WTC11 (cell line): ENCODE measurements around the gene FAM181A. TPM values are rescaled to one million over a fixed set of nuclear protein-coding genes. Genes with fewer than 3 reads are reported as not detected.
A peak's percentile ranks its signal among the peaks of the same experiment; 100 is the strongest.

Experiments
- ATAC-seq: fragments of 200-7000 bp; cut with Tn5 transposase; 2 replicates; pipeline ENCODE4 v1.10.0; 2021; ENCODE audit warnings: mild to moderate bottlenecking, moderate library complexity
- CTCF ChIA-PET: fragments of 300-600 bp; sonication (Branson Sonifier 250); formaldehyde crosslinking; loops from one replicate; lab custom pipeline; 2021; ENCODE audit warnings: antibody characterized with exemption; lab: Charles Lee
- POLR2A ChIA-PET: fragments of 350-600 bp; sonication (Branson Sonifier 250); formaldehyde crosslinking; loops from one replicate; lab custom pipeline; 2021; ENCODE audit warnings: antibody characterized with exemption; lab: Charles Lee
- DNase-seq: peaks from one replicate; pipeline ENCODE4 v3.0.0; 2021; ENCODE audit warnings: low spot score
- H3K27ac Mint-ChIP-seq: 2 replicates; pipeline ENCODE4 v1.8.0; 2021; ENCODE audit warnings: mixed read lengths
- H3K27me3 Mint-ChIP-seq: 2 replicates; pipeline ENCODE4 v1.8.0; 2021; ENCODE audit warnings: low read depth, mild to moderate bottlenecking, moderate library complexity, mixed read lengths
- H3K36me3 Mint-ChIP-seq: 2 replicates; pipeline ENCODE4 v1.8.0; 2021; ENCODE audit warnings: mixed read lengths
- H3K4me1 Mint-ChIP-seq: 2 replicates; pipeline ENCODE4 v1.8.0; 2022; ENCODE audit warnings: mixed read lengths
- H3K4me3 Mint-ChIP-seq: 2 replicates; pipeline ENCODE4 v1.8.0; 2021; ENCODE audit warnings: mild to moderate bottlenecking, moderate library complexity, mixed read lengths
- H3K9me3 Mint-ChIP-seq: 2 replicates; pipeline ENCODE4 v1.8.0; 2021; ENCODE audit warnings: mixed read lengths
- ATF2 ChIP-seq: sonication (generic); formaldehyde crosslinking; IDR thresholded peaks from 2 replicates; pipeline ENCODE4 v1.8.1; 2022; ENCODE audit warnings: low read depth, missing genetic modification reagents, borderline replicate concordance
- ATF3 ChIP-seq: sonication (generic); formaldehyde crosslinking; conservative IDR thresholded peaks from 2 replicates; pipeline ENCODE4 v1.8.1; 2022; ENCODE audit warnings: mild to moderate bottlenecking, missing genetic modification reagents
- CBFB ChIP-seq: sonication (generic); formaldehyde crosslinking; IDR thresholded peaks from 2 replicates; pipeline ENCODE4 v1.8.1; 2022; ENCODE audit warnings: mild to moderate bottlenecking, low read depth, missing genetic modification reagents
- CTCF ChIP-seq: fragments of 200-600 bp; IDR thresholded peaks from 2 replicates; pipeline ENCODE4 v1.8.0; 2022; ENCODE audit warnings: antibody characterized with exemption
- E2F1 ChIP-seq: sonication (generic); formaldehyde crosslinking; IDR thresholded peaks from 2 replicates; pipeline ENCODE4 v1.8.0; 2022; ENCODE audit warnings: mild to moderate bottlenecking, missing genetic modification reagents
- ETV6 ChIP-seq: sonication (generic); formaldehyde crosslinking; IDR thresholded peaks from 2 replicates; pipeline ENCODE4 v1.8.1; 2022; ENCODE audit warnings: mild to moderate bottlenecking, missing genetic modification reagents
- FOXP1 ChIP-seq: sonication (generic); formaldehyde crosslinking; IDR thresholded peaks from 2 replicates; pipeline ENCODE4 v1.8.0; 2022; ENCODE audit warnings: missing genetic modification reagents, mild to moderate bottlenecking, moderate library complexity, borderline replicate concordance
- GRHL2 ChIP-seq: fragments of 250-450 bp; sonication (Bioruptor Pico); IDR thresholded peaks from 2 replicates; pipeline ENCODE4 v1.8.0; 2022; ENCODE audit warnings: mild to moderate bottlenecking, moderate library complexity; ENCODE audit not compliant: insufficient replicate concordance, severe bottlenecking
- HMGXB4 ChIP-seq: sonication (generic); formaldehyde crosslinking; IDR thresholded peaks from 2 replicates; pipeline ENCODE4 v1.8.1; 2023; ENCODE audit warnings: mild to moderate bottlenecking, moderate library complexity, missing genetic modification reagents
- IRF2 ChIP-seq: sonication (generic); formaldehyde crosslinking; IDR thresholded peaks from 2 replicates; pipeline ENCODE4 v1.8.0; 2022; ENCODE audit warnings: low read depth, missing genetic modification reagents, borderline replicate concordance
- NFYB ChIP-seq: sonication (generic); formaldehyde crosslinking; conservative IDR thresholded peaks from 2 replicates; pipeline ENCODE4 v1.8.0; 2022; ENCODE audit warnings: low read depth, missing genetic modification reagents
- NR2C2 ChIP-seq: sonication (generic); formaldehyde crosslinking; IDR thresholded peaks from 2 replicates; pipeline ENCODE4 v1.8.0; 2022; ENCODE audit warnings: mild to moderate bottlenecking, missing genetic modification reagents
- PRRX2 ChIP-seq: fragments of 250-450 bp; sonication (Bioruptor Pico); IDR thresholded peaks from 2 replicates; pipeline ENCODE4 v1.8.0; 2021; ENCODE audit warnings: mild to moderate bottlenecking
- SMAD4 ChIP-seq: sonication (generic); formaldehyde crosslinking; IDR thresholded peaks from 2 replicates; pipeline ENCODE4 v1.8.0; 2022; ENCODE audit warnings: mild to moderate bottlenecking, missing genetic modification reagents
- ZBTB21 ChIP-seq: sonication (generic); formaldehyde crosslinking; IDR thresholded peaks from 2 replicates; pipeline ENCODE4 v1.8.1; 2023; ENCODE audit warnings: mild to moderate bottlenecking, missing genetic modification reagents, borderline replicate concordance
- ZNF219 ChIP-seq: sonication (generic); formaldehyde crosslinking; IDR thresholded peaks from 2 replicates; pipeline ENCODE4 v1.8.0; 2023; ENCODE audit warnings: missing genetic modification reagents, mild to moderate bottlenecking, borderline replicate concordance
- ZNF423 ChIP-seq: fragments of 250-450 bp; sonication (Bioruptor Pico); IDR thresholded peaks from 2 replicates; pipeline ENCODE4 v2.1.2; 2022; ENCODE audit warnings: mild to moderate bottlenecking, moderate library complexity
- ZNF532 ChIP-seq: fragments of 250-450 bp; sonication (Bioruptor Pico); IDR thresholded peaks from 2 replicates; pipeline ENCODE4 v1.9.0; 2021; ENCODE audit warnings: mild to moderate bottlenecking, borderline replicate concordance
- total RNA-seq: library from RNA; stranded (reverse); gene quantifications from 3 replicates; pipeline ENCODE4 v1.2.3, GENCODE V29; 2021

The FAM181A gene
- total RNA-seq, 1 experiment from 2014 or later: not detected

- ATAC-seq (no peak), DNase-seq (no peak)
- Mint-ChIP-seq H3K27me3 (peaks cover 27% of the 10 kb centered on the region), H3K4me3 (no peak overlapping the region), H3K36me3 (no peaks in the 10 kb centered on the region), H3K27ac (no peak overlapping the region), H3K4me1 (peaks cover 2% of the 10 kb centered on the region), H3K9me3 (no peaks in the 10 kb centered on the region)
- TF ChIP-seq ATF3: no peak
- TF ChIP-seq ZNF219 (CRISPR knock-in tag): no peak
- TF ChIP-seq NR2C2: no peak
- TF ChIP-seq ZBTB21 (CRISPR knock-in tag): no peak
- no peak for TF ChIP-seq FOXP1
- TF ChIP-seq PRRX2 (CRISPR knock-in tag): no peak
- TF ChIP-seq ZNF532: no peak
- no peak for TF ChIP-seq CBFB (CRISPR knock-in tag)
- TF ChIP-seq SMAD4 (CRISPR knock-in tag): no peak
- no peak for TF ChIP-seq HMGXB4 (CRISPR knock-in tag)
- no peak for TF ChIP-seq E2F1 (CRISPR knock-in tag)
- no peak for TF ChIP-seq ATF2
- no peak for TF ChIP-seq ETV6 (CRISPR knock-in tag)
- no peak for TF ChIP-seq IRF2 (CRISPR knock-in tag)
- TF ChIP-seq NFYB: no peak
- no peak for TF ChIP-seq GRHL2 (CRISPR knock-in tag)
- ChIA-PET POLR2A (no interaction called here), CTCF (interaction anchor here (0.6 to 7.1 kb wide), 9 partner anchors 11 to 1112 kb away, joined by 3 to 230 read pairs (median 8); partner anchors contain the start of gene CCDC197)
Observed at GRCh38 chr14:93935213-93935612, 8.1 kb downstream of the FAM181A start.

GRCh38 chr14:93936245-93936644, 9.1 kb downstream of the FAM181A start:
- H3K4me3 Mint-ChIP-seq: no peak overlapping the region
- no peak overlapping the region for H3K27ac Mint-ChIP-seq
- peaks cover 30% of the 10 kb centered on the region for H3K27me3 Mint-ChIP-seq
- H3K4me1 Mint-ChIP-seq: peaks cover 3% of the 10 kb centered on the region
- ChIA-PET CTCF (interaction anchor here (0.5 to 7.1 kb wide), 22 partner anchors 9 to 332 kb away, joined by 3 to 230 read pairs (median 5); partner anchors contain the start of genes CCDC197 and FAM181A), POLR2A (no interaction called here)
- DNase-seq: peak; percentile 56
- no peaks in the 10 kb centered on the region for H3K36me3 Mint-ChIP-seq
- no peaks in the 10 kb centered on the region for H3K9me3 Mint-ChIP-seq
- no peak for TF ChIP-seq ZNF423
- TF ChIP-seq CTCF: peak; percentile 52; the same call in 1 of the 2 replicates
- TF ChIP-seq, all 79 proteins: peak for 1
- peak; percentile 43 for ATAC-seq
